ENCODE measurements around the gene TRIM45.

GRCh38 chr1:117116090-117116783 lies 5.3 kb downstream of the TRIM45 start:
- TF ChIP-seq CTCF (IDR thresholded peaks at IDR 0.05) (no peak), POLR2A (IDR thresholded peaks at IDR 0.05) (no peak)
